ENCODE results near the gene RRAD. TPM values are rescaled to one million over a fixed set of nuclear protein-coding genes. Genes with fewer than 3 reads are reported as not detected.

The RRAD gene
- total RNA-seq, 1 experiment from 2014 or later = not detected

GRCh38 chr16:66874079-66874775 is 51.1 kb downstream of the RRAD start:
- peaks cover 20% of the 10 kb centered on the region for H3K4me1 ChIP-seq (ENCODE audit: low read length)
- no peak overlapping the region for H3K27ac ChIP-seq (ENCODE audit: low read length)
- H3K9me3 ChIP-seq (ENCODE audit: low read length) = no peaks in the 10 kb centered on the region
- H3K36me3 ChIP-seq (ENCODE audit: insufficient read depth, low read length) = no peaks in the 10 kb centered on the region
- H4K20me1 ChIP-seq (ENCODE audit: insufficient read depth, low read depth, low read length) = no peaks in the 10 kb centered on the region
- H3K9ac ChIP-seq (ENCODE audit: low read length) = no peak overlapping the region
- no peak overlapping the region for H2AFZ ChIP-seq (ENCODE audit: low read length)
- H3K9me2 ChIP-seq (replicated peaks; ENCODE audit: insufficient read depth, low read length) = no peaks in the 10 kb centered on the region
- no peaks in the 10 kb centered on the region for H3K79me2 ChIP-seq (ENCODE audit: low read length)
- no peak overlapping the region for H3K4me2 ChIP-seq (ENCODE audit: low read depth, low read length, poor library complexity, severe bottlenecking)
- DNase-seq = no peak
- H3K4me3 ChIP-seq (ENCODE audit: low read length) = no peak overlapping the region
- H3K27me3 ChIP-seq (ENCODE audit: low read length) = no peaks in the 10 kb centered on the region

- H3K4me2 ChIP-seq (ENCODE audit: low read depth, low read length, poor library complexity, severe bottlenecking) = no peak overlapping the region
- DNase-seq = no peak
- H3K4me3 ChIP-seq (ENCODE audit: low read length) = no peak overlapping the region
- no peaks in the 10 kb centered on the region for H4K20me1 ChIP-seq (ENCODE audit: insufficient read depth, low read depth, low read length)
- no peaks in the 10 kb centered on the region for H3K79me2 ChIP-seq (ENCODE audit: low read length)
- no peak overlapping the region for H3K27ac ChIP-seq (ENCODE audit: low read length)
- no peak overlapping the region for H2AFZ ChIP-seq (ENCODE audit: low read length)
- peaks cover 20% of the 10 kb centered on the region for H3K4me1 ChIP-seq (ENCODE audit: low read length)
- no peaks in the 10 kb centered on the region for H3K9me3 ChIP-seq (ENCODE audit: low read length)
- no peaks in the 10 kb centered on the region for H3K9me2 ChIP-seq (replicated peaks; ENCODE audit: insufficient read depth, low read length)
- H3K27me3 ChIP-seq (ENCODE audit: low read length) = no peaks in the 10 kb centered on the region
- H3K9ac ChIP-seq (ENCODE audit: low read length) = no peak overlapping the region
- H3K36me3 ChIP-seq (ENCODE audit: insufficient read depth, low read length) = no peaks in the 10 kb centered on the region
Measured at GRCh38 chr16:66873685-66874055, 51.7 kb downstream of the RRAD start.

GRCh38 chr16:66872943-66873684 is 52.2 kb downstream of the RRAD start:
- H3K27me3 ChIP-seq (ENCODE audit: low read length) = no peaks in the 10 kb centered on the region
- H3K36me3 ChIP-seq (ENCODE audit: insufficient read depth, low read length) = no peaks in the 10 kb centered on the region
- H3K27ac ChIP-seq (ENCODE audit: low read length) = no peak overlapping the region
- no peaks in the 10 kb centered on the region for H3K79me2 ChIP-seq (ENCODE audit: low read length)
- no peaks in the 10 kb centered on the region for H4K20me1 ChIP-seq (ENCODE audit: insufficient read depth, low read depth, low read length)
- no peaks in the 10 kb centered on the region for H3K9me2 ChIP-seq (replicated peaks; ENCODE audit: insufficient read depth, low read length)
- no peaks in the 10 kb centered on the region for H3K9me3 ChIP-seq (ENCODE audit: low read length)
- H3K4me2 ChIP-seq (ENCODE audit: low read depth, low read length, poor library complexity, severe bottlenecking) = peak overlapping the region; percentile 74
- peak overlapping the region; percentile 86 for H2AFZ ChIP-seq (ENCODE audit: low read length)
- DNase-seq = peak; percentile 95
- peak overlapping the region; percentile 62 for H3K9ac ChIP-seq (ENCODE audit: low read length)
- peak overlapping the region; percentile 62 for H3K4me3 ChIP-seq (ENCODE audit: low read length)
- H3K4me1 ChIP-seq (ENCODE audit: low read length) = peaks cover 15% of the 10 kb centered on the region

- peak overlapping the region; percentile 86 for H2AFZ ChIP-seq (ENCODE audit: low read length)
- peak overlapping the region; percentile 74 for H3K4me2 ChIP-seq (ENCODE audit: low read depth, low read length, poor library complexity, severe bottlenecking)
- no peaks in the 10 kb centered on the region for H3K79me2 ChIP-seq (ENCODE audit: low read length)
- H4K20me1 ChIP-seq (ENCODE audit: insufficient read depth, low read depth, low read length) = no peaks in the 10 kb centered on the region
- no peaks in the 10 kb centered on the region for H3K9me3 ChIP-seq (ENCODE audit: low read length)
- H3K36me3 ChIP-seq (ENCODE audit: insufficient read depth, low read length) = no peaks in the 10 kb centered on the region
- H3K4me3 ChIP-seq (ENCODE audit: low read length) = peak overlapping the region; percentile 62
- no peaks in the 10 kb centered on the region for H3K9me2 ChIP-seq (replicated peaks; ENCODE audit: insufficient read depth, low read length)
- DNase-seq = no peak
- peak overlapping the region; percentile 62 for H3K9ac ChIP-seq (ENCODE audit: low read length)
- no peaks in the 10 kb centered on the region for H3K27me3 ChIP-seq (ENCODE audit: low read length)
- peaks cover 12% of the 10 kb centered on the region for H3K4me1 ChIP-seq (ENCODE audit: low read length)
- H3K27ac ChIP-seq (ENCODE audit: low read length) = no peak overlapping the region
Measured at GRCh38 chr16:66872559-66872942, 52.8 kb downstream of the RRAD start.

GRCh38 chr16:66871840-66872239 is 53.5 kb downstream of the RRAD start:
- H3K79me2 ChIP-seq (ENCODE audit: low read length) = no peaks in the 10 kb centered on the region
- H3K4me3 ChIP-seq (ENCODE audit: low read length) = no peak overlapping the region
- no peaks in the 10 kb centered on the region for H3K36me3 ChIP-seq (ENCODE audit: insufficient read depth, low read length)
- H3K9ac ChIP-seq (ENCODE audit: low read length) = no peak overlapping the region
- H3K9me2 ChIP-seq (replicated peaks; ENCODE audit: insufficient read depth, low read length) = no peaks in the 10 kb centered on the region
- no peaks in the 10 kb centered on the region for H3K9me3 ChIP-seq (ENCODE audit: low read length)
- no peak overlapping the region for H3K27ac ChIP-seq (ENCODE audit: low read length)
- no peak overlapping the region for H2AFZ ChIP-seq (ENCODE audit: low read length)
- no peak for DNase-seq
- H3K4me1 ChIP-seq (ENCODE audit: low read length) = peaks cover 12% of the 10 kb centered on the region
- no peak overlapping the region for H3K4me2 ChIP-seq (ENCODE audit: low read depth, low read length, poor library complexity, severe bottlenecking)
- H3K27me3 ChIP-seq (ENCODE audit: low read length) = no peaks in the 10 kb centered on the region
- H4K20me1 ChIP-seq (ENCODE audit: insufficient read depth, low read depth, low read length) = no peaks in the 10 kb centered on the region

Other genes with a start within 250 kb of the RRAD start
- gene CMTM4, start 228.8 kb downstream of the RRAD start, total RNA-seq (2014; rRNA removed; shearing (Covaris generic); ENCODE audit: low replicate concordance) = 0.25 and 0.71 TPM in 2 replicates
- gene DYNC1LI2, start 173.9 kb downstream of the RRAD start, total RNA-seq (2014; rRNA removed; shearing (Covaris generic); ENCODE audit: low replicate concordance) = 56.7 and 68.5 TPM in 2 replicates
- gene TERB1, start 124.0 kb downstream of the RRAD start, total RNA-seq (2014; rRNA removed; shearing (Covaris generic); ENCODE audit: low replicate concordance) = not detected in 2 replicates
- 60.4 and 112 TPM in 2 replicates for gene NAE1, start 94.6 kb downstream of the RRAD start, total RNA-seq (2014; rRNA removed; shearing (Covaris generic); ENCODE audit: low replicate concordance)
- not detected in 2 replicates for gene CA7, start 81.1 kb downstream of the RRAD start, total RNA-seq (2014; rRNA removed; shearing (Covaris generic); ENCODE audit: low replicate concordance)
- gene PDP2, start 45.0 kb downstream of the RRAD start, total RNA-seq (2014; rRNA removed; shearing (Covaris generic); ENCODE audit: low replicate concordance) = 7.7 and 11.7 TPM in 2 replicates
- gene CDH16, start 6.7 kb downstream of the RRAD start, total RNA-seq (2014; rRNA removed; shearing (Covaris generic); ENCODE audit: low replicate concordance) = not detected in 2 replicates
- gene CIAO2B, start 8.9 kb upstream of the RRAD start, total RNA-seq (2014; rRNA removed; shearing (Covaris generic); ENCODE audit: low replicate concordance) = 121 and 227 TPM in 2 replicates
- 13.3 and 34.8 TPM in 2 replicates for gene CES2, start 10.0 kb upstream of the RRAD start, total RNA-seq (2014; rRNA removed; shearing (Covaris generic); ENCODE audit: low replicate concordance)
- gene CES3, start 35.7 kb upstream of the RRAD start, total RNA-seq (2014; rRNA removed; shearing (Covaris generic); ENCODE audit: low replicate concordance) = 20.9 and 28.3 TPM in 2 replicates
- not detected in 2 replicates for gene CES4A, start 63.1 kb upstream of the RRAD start, total RNA-seq (2014; rRNA removed; shearing (Covaris generic); ENCODE audit: low replicate concordance)
- 55.6 and 79.3 TPM in 2 replicates for gene CBFB, start 103.6 kb upstream of the RRAD start, total RNA-seq (2014; rRNA removed; shearing (Covaris generic); ENCODE audit: low replicate concordance)
- gene PHAF1, start 184.4 kb upstream of the RRAD start, total RNA-seq (2014; rRNA removed; shearing (Covaris generic); ENCODE audit: low replicate concordance) = 16.8 and 30.7 TPM in 2 replicates
- gene B3GNT9, start 225.5 kb upstream of the RRAD start, total RNA-seq (2014; rRNA removed; shearing (Covaris generic); ENCODE audit: low replicate concordance) = 1.4 and 1.8 TPM in 2 replicates
- gene TRADD, start 234.4 kb upstream of the RRAD start, total RNA-seq (2014; rRNA removed; shearing (Covaris generic); ENCODE audit: low replicate concordance) = 11.4 and 14.7 TPM in 2 replicates
- 2.6 and 14.6 TPM in 2 replicates for gene FBXL8, start 234.4 kb upstream of the RRAD start, total RNA-seq (2014; rRNA removed; shearing (Covaris generic); ENCODE audit: low replicate concordance)
- gene HSF4, start 239.2 kb upstream of the RRAD start, total RNA-seq (2014; rRNA removed; shearing (Covaris generic); ENCODE audit: low replicate concordance) = 12.4 and 15.2 TPM in 2 replicates
- gene NOL3, start 245.0 kb upstream of the RRAD start, total RNA-seq (2014; rRNA removed; shearing (Covaris generic); ENCODE audit: low replicate concordance) = 0.15 and 1.8 TPM in 2 replicates

Measured in Karpas-422 (cell line).